HCT116 (cell line): Measurements from ENCODE around the gene DISP1. TPM values are rescaled to one million over a fixed set of nuclear protein-coding genes. Genes with fewer than 3 reads are reported as not detected.

ENCODE experiments used
- ATAC-seq: fragments of 200-7000 bp; cut with Tn5 transposase; 2 replicates; pipeline ENCODE4 v1.9.1; 2020; ENCODE audit warnings: mild to moderate bottlenecking, moderate library complexity
- BruUV-seq: library from RNA; stranded (reverse); fragments of 400-500 nt; replicated peaks from 2 replicates; lab custom pipeline; 2021; lab: Mats Ljungman, UMichigan
- CTCF ChIA-PET: fragments of 300-600 bp; sonication (Branson Sonifier 250); formaldehyde crosslinking; loops from one replicate; lab custom pipeline; 2021; ENCODE audit warnings: antibody characterized with exemption; lab: Charles Lee
- POLR2A ChIA-PET: fragments of 300-600, 350-600 bp; sonication (Branson Sonifier 250); formaldehyde crosslinking; loops from one replicate; lab custom pipeline; 2021; ENCODE audit warnings: antibody characterized with exemption; lab: Charles Lee
- RAD21 ChIA-PET, 2 experiments: fragments of 300-600 bp; sonication (Branson Sonifier 250); formaldehyde crosslinking; loops; one replicate each; lab custom pipeline; 2023; ENCODE audit warnings: low total read pairs in 2 of 2; ENCODE audit not compliant: uncharacterized antibody in 2 of 2, unreplicated experiment in 2 of 2, low non-redundant PET in 1 of 2; lab: Charles Lee
- DNase-seq: peaks from one replicate; pipeline ENCODE4 v3.0.0-alpha.2; 2010; ENCODE audit warnings: low read depth, low spot score
- H2AFZ ChIP-seq: fragments of 200-600 bp; shearing (Covaris generic), sonication (generic); 2 replicates; pipeline ENCODE4 v1.6.1; 2017; ENCODE audit warnings: low read depth, mixed run types, mixed read lengths, antibody characterized with exemption, low read length; ENCODE audit not compliant: poor library complexity, severe bottlenecking
- H3K27ac ChIP-seq: 2 replicates; pipeline ENCODE4 v1.5.1; 2012; ENCODE audit warnings: low read depth, low read length
- H3K27me3 ChIP-seq: fragments of 200-600 bp; sonication (generic); 2 replicates; pipeline ENCODE4 v1.6.1; 2016; ENCODE audit warnings: mixed run types, low read length, mixed read lengths; ENCODE audit not compliant: insufficient read depth
- H3K36me3 ChIP-seq, 2 experiments: fragments of 200-500 bp in 1 of 2; fragments of 200-600 bp in 1 of 2; sonication (Bioruptor generic) in 1 of 2; sonication (generic) in 1 of 2; 2 replicates each; pipeline versions ENCODE4 v1.5.1 to v1.6.1; 2014 to 2016; ENCODE audit warnings: low read length in 2 of 2, inconsistent platforms in 1 of 2, mixed read lengths in 1 of 2, mixed run types in 1 of 2; ENCODE audit not compliant: insufficient read depth in 2 of 2, control insufficient read depth in 1 of 2
- H3K4me1 ChIP-seq, 2 experiments: fragments of 200-600 bp in 1 of 2; sonication (generic) in 1 of 2; 2 replicates each; pipeline versions ENCODE4 v1.5.1 to v1.6.1; 2012 to 2017; ENCODE audit warnings: low read length in 2 of 2, inconsistent platforms in 1 of 2, mild to moderate bottlenecking in 1 of 2, mixed read lengths in 1 of 2, mixed run types in 1 of 2, moderate library complexity in 1 of 2; ENCODE audit not compliant: insufficient read depth in 2 of 2, control insufficient read depth in 1 of 2
- H3K4me2 ChIP-seq: fragments of 200-600 bp; sonication (generic); 2 replicates; pipeline ENCODE4 v1.6.1; 2017; ENCODE audit warnings: mixed run types, low read length, mixed read lengths
- H3K4me3 ChIP-seq, 2 experiments: fragments of 200-600 bp in 1 of 2; sonication (generic) in 1 of 2; replicated peaks in 1 of 2; 2 replicates each; pipeline ENCODE4 v1.5.1; 2011 to 2016; ENCODE audit warnings: low read length in 2 of 2, control low read depth in 1 of 2, low read depth in 1 of 2, mild to moderate bottlenecking in 1 of 2, mixed read lengths in 1 of 2, mixed run types in 1 of 2
- H3K79me2 ChIP-seq: fragments of 200-600 bp; sonication (generic); 2 replicates; pipeline ENCODE4 v1.6.1; 2017; ENCODE audit warnings: mild to moderate bottlenecking, mixed run types, low read length, moderate library complexity, mixed read lengths; ENCODE audit not compliant: insufficient read depth
- H3K9ac ChIP-seq: fragments of 200-600 bp; sonication (generic); 2 replicates; pipeline ENCODE4 v1.6.1; 2016; ENCODE audit warnings: low read length, mixed read lengths
- H3K9me2 ChIP-seq: fragments of 200-600 bp; sonication (generic), shearing (Covaris generic); 2 replicates; pipeline ENCODE4 v1.6.1; 2017; ENCODE audit warnings: mixed run types, mild to moderate bottlenecking, moderate library complexity; ENCODE audit not compliant: insufficient read depth
- H3K9me3 ChIP-seq, 2 experiments: fragments of 200-500 bp in 1 of 2; fragments of 200-600 bp in 1 of 2; sonication (Bioruptor generic) in 1 of 2; sonication (generic) in 1 of 2; 2 replicates each; pipeline ENCODE4 v1.6.1; 2014 to 2017; ENCODE audit warnings: low read length in 2 of 2, mixed read lengths in 2 of 2, inconsistent platforms in 1 of 2, low read depth in 1 of 2, mild to moderate bottlenecking in 1 of 2, mixed run types in 1 of 2, moderate library complexity in 1 of 2; ENCODE audit not compliant: control insufficient read depth in 1 of 2, insufficient read depth in 1 of 2
- H4K20me1 ChIP-seq: fragments of 200-600 bp; sonication (generic), shearing (Covaris generic); 2 replicates; pipeline ENCODE4 v1.6.1; 2017; ENCODE audit warnings: mixed run types, mild to moderate bottlenecking, moderate library complexity; ENCODE audit not compliant: insufficient read depth
- ATF3 ChIP-seq: IDR thresholded peaks from 2 replicates; pipeline ENCODE4 v1.6.1; 2012
- CTCF ChIP-seq, 3 experiments: fragments of 200-600 bp in 1 of 3; sonication (generic) in 1 of 3; IDR thresholded peaks in 2 of 3; conservative IDR thresholded peaks in 1 of 3; 2 replicates each; pipeline ENCODE4 v1.5.1; 2012 to 2017; ENCODE audit warnings: low read depth in 2 of 3, low read length in 2 of 3, antibody characterized with exemption in 1 of 3, borderline replicate concordance in 1 of 3, control low read depth in 1 of 3, mild to moderate bottlenecking in 1 of 3, mixed read lengths in 1 of 3, mixed run types in 1 of 3, moderate library complexity in 1 of 3; ENCODE audit not compliant: insufficient read depth in 1 of 3
- RAD21 ChIP-seq: IDR thresholded peaks from 2 replicates; pipeline ENCODE4 v1.6.1; 2012; ENCODE audit warnings: low read depth, mild to moderate bottlenecking
- SRF ChIP-seq: IDR thresholded peaks from 2 replicates; pipeline ENCODE4 v1.6.1; 2012; ENCODE audit warnings: low read depth
- YY1 ChIP-seq: IDR thresholded peaks from 2 replicates; pipeline ENCODE4 v1.6.1; 2011; ENCODE audit warnings: low read length, low read depth, moderate library complexity, mild to moderate bottlenecking; ENCODE audit not compliant: insufficient replicate concordance; ENCODE audit errors: extremely low read depth
- intact Hi-C: fragments of 100-400 bp; cut with micrococcal nuclease; formaldehyde crosslinking; loops from 2 replicates; pipeline ENCODE4 v1.10.0; 2022
- total RNA-seq: library from RNA; stranded (reverse); gene quantifications from one replicate; pipeline ENCODE4 v1.2.1, GENCODE V29; 2021; ENCODE audit not compliant: unreplicated experiment

The DISP1 gene
- total RNA-seq, 1 experiment from 2014 or later: 4.2 TPM

GRCh38 chr1:222792744-222793143 lies 22.1 kb upstream of the DISP1 start:
- intact Hi-C loops: loop anchor here (1.0 to 5.0 kb wide), 5 partner anchors 289 to 892 kb away; no protein-coding TSS in a partner anchor
- Histone ChIP-seq H3K79me2 (no peaks in the 10 kb centered on the region), H3K4me3 (no peak overlapping the region), H3K36me3 (no peaks in the 10 kb centered on the region), H4K20me1 (no peaks in the 10 kb centered on the region), H3K27me3 (no peaks in the 10 kb centered on the region), H3K27ac (no peak overlapping the region), H3K9me2 (no peaks in the 10 kb centered on the region), H2AFZ (no peak overlapping the region), H3K9me3 (no peaks in the 10 kb centered on the region), H3K4me1 (no peaks in the 10 kb centered on the region), H3K9ac (no peak overlapping the region), H3K4me2 (no peak overlapping the region)
- ChIA-PET CTCF (interaction anchor here (1.0 to 1.7 kb wide), 4 partner anchors 288 to 331 kb away, joined by 4 to 13 read pairs (median 8); no protein-coding TSS in a partner anchor), RAD21 (no interaction called here), POLR2A (no interaction called here)
- TF ChIP-seq RAD21 (peak; percentile 90), SRF (no peak), ATF3 (no peak), YY1 (no peak), CTCF (IDR thresholded peaks at IDR 0.05 in 2 of 3, conservative IDR thresholded peaks at IDR 0.05 in 1 of 3; ENCODE audit: borderline replicate concordance in 1 of 3, insufficient read depth in 1 of 3, low read depth in 2 of 3, low read length in 2 of 3) (peak; percentile 29 to 88 (median 76); a peak in 5 of 6 replicates)
- BruUV-seq: no TSS peak
- DNase-seq: no peak
- peak; percentile 70 for ATAC-seq
